Middle frontal gyrus (tissue), 1 donor: ENCODE data around the gene NEDD8.

ENCODE experiments used
- DNase-seq: peaks from one replicate; pipeline ENCODE4 v3.0.0-alpha.2; 2015; ENCODE audit warnings: low spot score; ENCODE audit errors: extremely low spot score

NEDD8 gene

DNA sequence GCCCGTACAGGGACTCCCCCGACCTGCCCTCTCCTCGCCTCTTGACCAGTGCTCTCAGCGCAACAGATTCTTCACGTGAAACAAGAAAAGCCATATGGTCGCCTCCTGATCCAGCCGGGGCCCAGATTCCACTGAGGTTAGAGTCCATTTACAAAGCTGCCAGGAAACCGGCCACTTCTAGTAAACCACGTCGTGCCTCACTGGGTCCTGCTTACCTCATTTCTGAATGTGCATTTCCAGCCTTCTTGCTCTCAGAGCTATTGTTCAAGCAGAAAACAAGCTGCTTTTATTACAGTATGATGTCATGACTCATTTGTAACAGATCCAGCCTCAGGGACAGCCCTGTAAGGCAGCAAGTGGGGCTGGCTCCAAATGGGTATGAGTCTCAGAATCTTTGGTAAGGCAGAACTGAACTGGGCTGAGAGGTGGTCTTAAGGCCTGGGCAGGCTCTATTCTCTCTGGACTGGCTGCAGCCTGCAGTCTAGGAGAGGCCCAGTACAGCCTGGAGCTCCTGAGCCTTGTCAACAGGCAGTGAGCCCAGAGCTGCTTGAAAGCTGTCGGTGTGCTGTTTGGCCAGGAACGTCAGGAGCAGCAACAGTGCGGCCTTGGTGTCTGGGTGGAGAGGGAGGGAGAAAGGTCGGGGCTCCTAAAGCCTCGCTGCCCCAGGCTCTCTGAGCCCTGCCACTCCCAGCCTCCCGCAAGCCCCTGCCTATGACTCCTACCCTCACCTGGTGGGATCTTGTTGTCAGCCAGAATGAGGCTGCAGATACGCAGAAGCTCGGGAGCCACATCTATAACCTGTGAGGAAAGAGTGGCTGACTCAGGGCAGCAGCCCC lies 52.0 kb downstream of the NEDD8 start:
- DNase-seq = no peak

DNA sequence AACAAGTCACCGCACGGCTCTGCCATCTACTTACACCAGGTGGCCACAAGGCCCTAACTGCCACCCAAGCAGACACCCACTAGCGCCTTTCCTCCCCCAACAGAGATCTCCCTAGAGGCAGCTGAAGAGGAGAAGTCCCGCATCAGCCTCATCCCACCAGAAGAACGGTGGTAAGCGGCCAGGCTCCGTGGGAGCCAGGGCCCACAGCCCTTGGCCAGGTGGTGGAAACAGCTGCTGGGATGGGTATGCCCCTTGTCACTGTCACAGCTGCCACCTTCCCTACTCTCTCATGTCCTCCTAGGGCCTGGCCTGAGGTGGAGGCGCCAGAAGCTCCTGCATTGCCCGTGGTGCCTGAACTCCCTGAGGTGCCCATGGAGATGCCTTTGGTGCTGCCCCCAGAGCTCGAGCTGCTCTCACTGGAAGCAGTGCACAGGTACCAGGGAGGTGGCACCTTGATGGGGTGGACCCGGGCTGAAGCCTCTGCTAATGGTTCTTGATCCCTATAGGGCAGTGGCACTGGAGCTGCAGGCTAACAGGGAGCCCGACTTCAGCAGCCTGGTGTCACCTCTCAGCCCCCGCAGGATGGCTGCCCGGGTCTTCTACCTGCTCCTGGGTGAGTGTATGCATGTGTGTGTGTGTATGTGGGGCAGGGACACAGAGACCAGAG lies 52.7 kb downstream of the NEDD8 start:
- DNase-seq = no peak

DNA sequence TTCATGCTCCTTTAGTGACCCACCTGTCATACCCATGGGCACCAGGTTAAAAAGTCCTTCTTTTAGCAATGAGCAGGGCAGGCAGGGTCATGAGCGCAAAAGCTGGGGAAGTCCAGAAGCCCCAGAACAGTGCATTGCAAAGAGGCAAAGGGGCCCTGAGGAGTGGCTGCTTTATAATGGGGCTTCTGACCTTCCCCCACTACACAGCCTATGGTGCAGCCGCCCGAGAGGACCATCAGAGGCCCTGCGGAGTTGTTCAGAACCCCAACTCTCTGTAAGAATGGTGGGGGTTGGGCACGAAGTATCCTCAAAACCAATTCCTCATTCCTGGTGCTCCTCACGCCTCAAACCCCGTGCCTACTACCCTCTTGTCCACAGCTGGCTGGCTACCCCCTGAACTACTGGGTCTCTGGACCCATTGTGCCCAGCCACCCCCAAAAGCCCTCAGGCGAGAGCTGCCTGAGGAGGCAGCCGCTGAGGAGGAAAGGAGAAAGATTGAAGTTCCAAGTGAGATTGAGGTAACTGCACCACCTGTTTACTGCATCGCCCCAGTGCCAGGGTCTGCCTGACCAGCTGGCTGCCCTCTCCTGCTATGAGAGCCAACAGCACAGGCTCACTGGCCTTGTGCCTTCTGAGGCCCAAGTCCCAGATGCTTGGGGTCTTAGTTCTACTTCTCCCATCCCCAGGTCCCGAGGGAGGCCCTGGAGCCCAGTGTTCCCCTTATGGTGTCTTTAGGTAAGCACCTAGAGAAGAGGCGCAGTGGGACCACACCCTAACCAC lies 53.6 kb downstream of the NEDD8 start:
- no peak for DNase-seq

- no peak for DNase-seq
These were observed 54.3 kb downstream of the NEDD8 start for GRCh38 chr14:24177891-24178290.

- DNase-seq = no peak
These were observed 54.9 kb downstream of the NEDD8 start for GRCh38 chr14:24177041-24177825.

- no peak for DNase-seq
These were observed 55.6 kb downstream of the NEDD8 start for GRCh38 chr14:24176599-24176998.

- DNase-seq = no peak
These were observed 59.3 kb downstream of the NEDD8 start for GRCh38 chr14:24172871-24173281.

- no peak for DNase-seq
These were observed 59.8 kb downstream of the NEDD8 start for GRCh38 chr14:24172261-24172860.

- DNase-seq = peak; percentile 83
These were observed 60.5 kb downstream of the NEDD8 start, which contains the start of gene REC8 for GRCh38 chr14:24171422-24172260. Gene REC8 (plus strand): TSS chr14:24172080. CDS start chr14:24172553, 473 bp downstream.

DNA sequence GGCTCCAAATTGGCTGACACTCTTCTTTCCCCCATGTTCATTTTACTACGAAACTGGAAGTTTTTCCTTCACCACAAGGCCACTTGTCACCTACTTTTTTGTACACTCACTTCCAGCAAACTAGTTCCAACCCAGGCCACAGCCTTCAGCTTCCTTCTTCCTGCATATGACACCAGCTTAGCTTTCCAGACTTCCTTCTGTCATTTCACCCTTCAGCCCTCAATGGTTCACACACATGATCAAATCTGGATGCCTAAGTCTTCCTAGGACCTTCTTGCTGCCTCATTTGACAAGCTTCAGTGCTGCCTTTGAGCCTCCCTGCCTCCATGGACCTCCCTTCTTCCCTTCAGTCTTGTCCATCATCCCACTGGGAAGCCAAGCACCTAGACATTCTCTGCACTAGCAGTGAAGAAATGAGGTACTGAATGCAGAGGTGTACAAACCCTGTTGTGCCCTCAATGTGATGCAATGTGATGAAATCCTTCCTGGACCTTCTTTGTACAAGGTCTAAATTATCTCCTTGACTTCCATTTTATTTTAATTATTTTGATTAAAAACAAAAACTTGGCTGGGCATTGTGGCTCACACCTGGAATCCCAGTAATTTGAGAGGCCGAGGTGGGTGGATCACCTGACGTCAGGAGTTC lies 64.6 kb downstream of the NEDD8 start:
- DNase-seq = no peak
